ENCODE results near the gene IL18BP.

The IL18BP gene

GRCh38 chr11:71977743-71978418 lies 20.8 kb upstream of the IL18BP start:
- peak overlapping the region; percentile 60 for H3K27ac ChIP-seq
- no peaks in the 10 kb centered on the region for H3K9me3 ChIP-seq
- H3K27me3 ChIP-seq, result no peaks in the 10 kb centered on the region
- TF ChIP-seq, protein P1, sequence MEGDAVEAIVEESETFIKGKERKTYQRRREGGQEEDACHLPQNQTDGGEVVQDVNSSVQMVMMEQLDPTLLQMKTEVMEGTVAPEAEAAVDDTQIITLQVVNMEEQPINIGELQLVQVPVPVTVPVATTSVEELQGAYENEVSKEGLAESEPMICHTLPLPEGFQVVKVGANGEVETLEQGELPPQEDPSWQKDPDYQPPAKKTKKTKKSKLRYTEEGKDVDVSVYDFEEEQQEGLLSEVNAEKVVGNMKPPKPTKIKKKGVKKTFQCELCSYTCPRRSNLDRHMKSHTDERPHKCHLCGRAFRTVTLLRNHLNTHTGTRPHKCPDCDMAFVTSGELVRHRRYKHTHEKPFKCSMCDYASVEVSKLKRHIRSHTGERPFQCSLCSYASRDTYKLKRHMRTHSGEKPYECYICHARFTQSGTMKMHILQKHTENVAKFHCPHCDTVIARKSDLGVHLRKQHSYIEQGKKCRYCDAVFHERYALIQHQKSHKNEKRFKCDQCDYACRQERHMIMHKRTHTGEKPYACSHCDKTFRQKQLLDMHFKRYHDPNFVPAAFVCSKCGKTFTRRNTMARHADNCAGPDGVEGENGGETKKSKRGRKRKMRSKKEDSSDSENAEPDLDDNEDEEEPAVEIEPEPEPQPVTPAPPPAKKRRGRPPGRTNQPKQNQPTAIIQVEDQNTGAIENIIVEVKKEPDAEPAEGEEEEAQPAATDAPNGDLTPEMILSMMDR (IDR thresholded peaks at IDR 0.05), result peak; percentile 53
- no peak overlapping the region for H3K4me3 ChIP-seq (ENCODE audit: low read depth in 1 of 2, low read length in 1 of 2)
- H3K4me1 ChIP-seq (ENCODE audit: control insufficient read depth in 1 of 2, insufficient read depth in 1 of 2, low read depth in 1 of 2, low read length in 1 of 2), result peaks cover 8% of the 10 kb centered on the region in 2 experiments
- H3K36me3 ChIP-seq, result peaks cover 8% of the 10 kb centered on the region

DNA sequence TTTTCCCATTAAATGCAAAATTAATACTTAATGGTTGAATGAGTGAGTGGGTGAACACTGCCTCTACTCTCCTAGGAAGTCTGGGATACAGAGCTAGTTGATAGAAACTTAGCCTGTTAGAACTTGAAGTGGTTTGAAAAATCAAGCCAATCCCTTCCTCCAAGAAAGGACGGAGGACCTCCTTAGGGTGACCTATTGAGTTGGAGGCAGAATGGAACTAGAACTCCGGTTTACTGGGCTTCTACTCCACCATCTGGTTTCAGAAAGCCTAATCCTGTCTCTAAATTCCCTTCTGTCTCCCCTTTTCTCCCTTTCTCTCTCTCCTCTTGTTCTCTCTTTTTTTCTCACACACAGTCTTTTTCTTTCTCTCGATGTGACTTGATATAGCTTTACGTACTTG lies 19.6 kb upstream of the IL18BP start:
- Histone ChIP-seq H3K9me3 (no peaks in the 10 kb centered on the region), H3K36me3 (peaks cover 8% of the 10 kb centered on the region), H3K4me3 (ENCODE audit: low read depth in 1 of 2, low read length in 1 of 2) (no peak overlapping the region), H3K27ac (no peak overlapping the region), H3K4me1 (ENCODE audit: control insufficient read depth in 1 of 2, insufficient read depth in 1 of 2, low read depth in 1 of 2, low read length in 1 of 2) (peaks cover 8% of the 10 kb centered on the region in 2 experiments), H3K27me3 (no peaks in the 10 kb centered on the region)
- TF ChIP-seq, protein P1 (IDR thresholded peaks at IDR 0.05), result no peak

- Histone ChIP-seq H3K27me3 (no peaks in the 10 kb centered on the region), H3K4me1 (ENCODE audit: control insufficient read depth in 1 of 2, insufficient read depth in 1 of 2, low read depth in 1 of 2, low read length in 1 of 2) (peaks cover 8% of the 10 kb centered on the region in 2 experiments), H3K9me3 (no peaks in the 10 kb centered on the region), H3K36me3 (peaks cover 8% of the 10 kb centered on the region), H3K27ac (no peak overlapping the region), H3K4me3 (ENCODE audit: low read depth in 1 of 2, low read length in 1 of 2) (no peak overlapping the region)
- TF ChIP-seq, protein P1 (IDR thresholded peaks at IDR 0.05), result no peak
Measured at GRCh38 chr11:71979602-71980001, 19.1 kb upstream of the IL18BP start.

GRCh38 chr11:71986131-71986530 lies 12.6 kb upstream of the IL18BP start:
- H3K36me3 ChIP-seq, result no peaks in the 10 kb centered on the region
- H3K27ac ChIP-seq, result peak overlapping the region; percentile 79
- no peaks in the 10 kb centered on the region for H3K27me3 ChIP-seq
- no peaks in the 10 kb centered on the region for H3K9me3 ChIP-seq
- no peak overlapping the region for H3K4me3 ChIP-seq (ENCODE audit: low read depth in 1 of 2, low read length in 1 of 2)
- TF ChIP-seq, protein P1 (IDR thresholded peaks at IDR 0.05), result no peak
- peaks cover 0 to 7% of the 10 kb centered on the region in 2 experiments for H3K4me1 ChIP-seq (ENCODE audit: control insufficient read depth in 1 of 2, insufficient read depth in 1 of 2, low read depth in 1 of 2, low read length in 1 of 2)

GRCh38 chr11:71987521-71987920 lies 11.2 kb upstream of the IL18BP start:
- Histone ChIP-seq H3K9me3 (no peaks in the 10 kb centered on the region), H3K27ac (no peak overlapping the region), H3K4me1 (ENCODE audit: control insufficient read depth in 1 of 2, insufficient read depth in 1 of 2, low read depth in 1 of 2, low read length in 1 of 2) (peaks cover 0 to 11% of the 10 kb centered on the region in 2 experiments), H3K27me3 (no peaks in the 10 kb centered on the region), H3K36me3 (no peaks in the 10 kb centered on the region), H3K4me3 (ENCODE audit: low read depth in 1 of 2, low read length in 1 of 2) (no peak overlapping the region)
- TF ChIP-seq, protein P1 (IDR thresholded peaks at IDR 0.05), result no peak

All from neutrophil (primary cell).